Tibial nerve (tissue), 4 donors: Measurements from ENCODE around the gene LPAR1. TPM values are rescaled to one million over a fixed set of nuclear protein-coding genes. Genes with fewer than 3 reads are reported as not detected.
A peak's percentile ranks its signal among the peaks of the same experiment; 100 is the strongest.

Experiments
- DNase-seq, 2 donors: peaks; one replicate each; pipeline ENCODE4 v3.0.0-alpha.2; 2019; ENCODE audit warnings: low spot score in 2 of 2
- H3K27ac ChIP-seq, 4 donors: fragments of 200-600 bp; sonication (generic) in 3 of 4; one replicate each; pipeline ENCODE4 v1.5.1; 2017 to 2019; ENCODE audit warnings: mild to moderate bottlenecking in 1 of 4
- H3K27me3 ChIP-seq, 2 donors: fragments of 200-600 bp; sonication (generic) in 1 of 2; one replicate each; pipeline versions ENCODE4 v1.5.1 to v1.6.0; 2017 to 2019
- H3K36me3 ChIP-seq, 3 donors: fragments of 200-600 bp; sonication (generic); one replicate each; pipeline ENCODE4 v1.5.1; 2018 to 2019
- H3K4me1 ChIP-seq, 4 donors: fragments of 200-600 bp; sonication (generic) in 3 of 4; one replicate each; pipeline ENCODE4 v1.5.1; 2017 to 2019
- H3K4me3 ChIP-seq, 4 donors: fragments of 200-600 bp; sonication (generic) in 3 of 4; one replicate each; pipeline ENCODE4 v1.5.1; 2017 to 2019; ENCODE audit warnings: mild to moderate bottlenecking in 1 of 4, moderate library complexity in 1 of 4
- H3K9me3 ChIP-seq, 4 donors: fragments of 200-600 bp; sonication (generic) in 3 of 4; one replicate each; pipeline ENCODE4 v1.5.1; 2017 to 2019
- CTCF ChIP-seq, 5 experiments: fragments of 200-600 bp in 3 of 5; fragments of 450-650 bp in 2 of 5; sonication (generic) in 3 of 5; IDR thresholded peaks; one replicate each; pipeline ENCODE4 v1.5.1; 2016 to 2019; ENCODE audit warnings: antibody characterized with exemption in 5 of 5, mild to moderate bottlenecking in 3 of 5, moderate library complexity in 2 of 5
- EP300 ChIP-seq, 2 donors: sonication (generic); formaldehyde crosslinking; IDR thresholded peaks; one replicate each; pipeline ENCODE4 v1.6.1; 2017; ENCODE audit warnings: antibody characterized with exemption in 2 of 2, mild to moderate bottlenecking in 1 of 2
- POLR2A ChIP-seq, 2 donors: fragments of 450-650 bp; IDR thresholded peaks; one replicate each; pipeline ENCODE4 v1.6.1; 2017; ENCODE audit warnings: antibody characterized with exemption in 2 of 2, mild to moderate bottlenecking in 2 of 2, moderate library complexity in 2 of 2
- WGBS, 2 donors: methylation state at CpG; one replicate each; pipeline ENCODE4 v1.1.5; 2018; 5-methylcytosine and 5-hydroxymethylcytosine counted together
- total RNA-seq, 4 donors: library from RNA; depleted of rRNA; stranded (reverse); fragments of >200 nt; gene quantifications; one replicate each; pipeline ENCODE4 v1.1.0, GENCODE V29; 2016

The LPAR1 gene
- total RNA-seq, 4 donors from 2014 or later: 156 to 238 (median 199) TPM

GRCh38 chr9:110954822-110955291 lies 83.4 kb downstream of the LPAR1 start:
- Histone ChIP-seq H3K4me1 (peaks cover 0 to 31% (median 8%) of the 10 kb centered on the region in 4 donors), H3K27me3 (no peaks in the 10 kb centered on the region), H3K36me3 (peaks cover 0 to 34% (median 0%) of the 10 kb centered on the region in 3 donors), H3K4me3 (no peak overlapping the region), H3K9me3 (peaks cover 0 to 30% (median 11%) of the 10 kb centered on the region in 4 donors), H3K27ac (no peak overlapping the region)
- 46 to 73% methylated on average over 1 of the region's 1 CpG for WGBS, 2 donors
- no peak for DNase-seq
- no peak for TF ChIP-seq POLR2A (IDR thresholded peaks at IDR 0.05)
- TF ChIP-seq CTCF (IDR thresholded peaks at IDR 0.05): no peak
- TF ChIP-seq EP300 (IDR thresholded peaks at IDR 0.05): no peak

GRCh38 chr9:110952540-110952859 lies 85.8 kb downstream of the LPAR1 start:
- 69 to 88% methylated on average over 3 to 4 of the region's 4 CpGs for WGBS, 2 donors
- DNase-seq: no peak
- Histone ChIP-seq H3K9me3 (peaks cover 0 to 16% (median 7%) of the 10 kb centered on the region in 4 donors), H3K4me1 (peaks cover 0 to 50% (median 8%) of the 10 kb centered on the region in 4 donors), H3K27me3 (no peaks in the 10 kb centered on the region), H3K27ac (peak overlapping the region in 3 of 4 donors; percentile 19 to 73 (median 56)), H3K36me3 (peaks cover 0 to 14% (median 0%) of the 10 kb centered on the region in 3 donors), H3K4me3 (no peak overlapping the region)
- TF ChIP-seq CTCF (IDR thresholded peaks at IDR 0.05): no peak
- TF ChIP-seq POLR2A (IDR thresholded peaks at IDR 0.05): no peak
- no peak for TF ChIP-seq EP300 (IDR thresholded peaks at IDR 0.05)

GRCh38 chr9:110951805-110952539 lies 86.3 kb downstream of the LPAR1 start:
- no peak for DNase-seq

GRCh38 chr9:110950041-110950645 lies 88.1 kb downstream of the LPAR1 start:
- 91 to 95% methylated on average over 4 of the region's 4 CpGs for WGBS, 2 donors
- H3K4me3 ChIP-seq: no peak overlapping the region
- peaks cover 0 to 67% (median 8%) of the 10 kb centered on the region in 4 donors for H3K4me1 ChIP-seq
- no peaks in the 10 kb centered on the region for H3K27me3 ChIP-seq
- peak overlapping the region in 1 of 4 donors; percentile 19 for H3K27ac ChIP-seq
- no peak for DNase-seq
- H3K9me3 ChIP-seq: peaks cover 0 to 15% (median 6%) of the 10 kb centered on the region in 4 donors
- H3K36me3 ChIP-seq: peaks cover 0 to 11% (median 0%) of the 10 kb centered on the region in 3 donors
- TF ChIP-seq CTCF (IDR thresholded peaks at IDR 0.05) (no peak), POLR2A (IDR thresholded peaks at IDR 0.05) (no peak), EP300 (IDR thresholded peaks at IDR 0.05) (no peak)

More at GRCh38 chr9:110951805-110952539, 86.3 kb downstream of the LPAR1 start:
- Histone ChIP-seq H3K36me3 (peaks cover 0 to 11% (median 0%) of the 10 kb centered on the region in 3 donors), H3K9me3 (peaks cover 0 to 15% (median 6%) of the 10 kb centered on the region in 4 donors), H3K27me3 (no peaks in the 10 kb centered on the region), H3K4me1 (peaks cover 0 to 56% (median 8%) of the 10 kb centered on the region in 4 donors), H3K27ac (peak overlapping the region in 3 of 4 donors; percentile 19 to 73 (median 56)), H3K4me3 (no peak overlapping the region)
- TF ChIP-seq POLR2A (IDR thresholded peaks at IDR 0.05): no peak
- no peak for TF ChIP-seq CTCF (IDR thresholded peaks at IDR 0.05)
- no peak for TF ChIP-seq EP300 (IDR thresholded peaks at IDR 0.05)
- 32 to 45% methylated on average over 4 of the region's 4 CpGs for WGBS, 2 donors

GRCh38 chr9:110949081-110949480 lies 89.2 kb downstream of the LPAR1 start:
- 70 to 86% methylated on average over 4 of the region's 4 CpGs for WGBS, 2 donors
- H3K27ac ChIP-seq: peak overlapping the region in 1 of 4 donors; percentile 19
- H3K36me3 ChIP-seq: peaks cover 0 to under 1% (median 0%) of the 10 kb centered on the region in 3 donors
- peaks cover 0 to 6% (median 3%) of the 10 kb centered on the region in 4 donors for H3K9me3 ChIP-seq
- TF ChIP-seq EP300 (IDR thresholded peaks at IDR 0.05) (no peak), CTCF (IDR thresholded peaks at IDR 0.05) (no peak), POLR2A (IDR thresholded peaks at IDR 0.05) (no peak)
- H3K27me3 ChIP-seq: no peaks in the 10 kb centered on the region
- H3K4me1 ChIP-seq: peaks cover 0 to 72% (median 8%) of the 10 kb centered on the region in 4 donors
- no peak for DNase-seq
- H3K4me3 ChIP-seq: no peak overlapping the region
